ENCODE measurements around the gene AHDC1. TPM values are rescaled to one million over a fixed set of nuclear protein-coding genes. Genes with fewer than 3 reads are reported as not detected.

Gene AHDC1
- polyA plus RNA-seq, 1 donor from 2014 or later, result 5.3 TPM

DNA sequence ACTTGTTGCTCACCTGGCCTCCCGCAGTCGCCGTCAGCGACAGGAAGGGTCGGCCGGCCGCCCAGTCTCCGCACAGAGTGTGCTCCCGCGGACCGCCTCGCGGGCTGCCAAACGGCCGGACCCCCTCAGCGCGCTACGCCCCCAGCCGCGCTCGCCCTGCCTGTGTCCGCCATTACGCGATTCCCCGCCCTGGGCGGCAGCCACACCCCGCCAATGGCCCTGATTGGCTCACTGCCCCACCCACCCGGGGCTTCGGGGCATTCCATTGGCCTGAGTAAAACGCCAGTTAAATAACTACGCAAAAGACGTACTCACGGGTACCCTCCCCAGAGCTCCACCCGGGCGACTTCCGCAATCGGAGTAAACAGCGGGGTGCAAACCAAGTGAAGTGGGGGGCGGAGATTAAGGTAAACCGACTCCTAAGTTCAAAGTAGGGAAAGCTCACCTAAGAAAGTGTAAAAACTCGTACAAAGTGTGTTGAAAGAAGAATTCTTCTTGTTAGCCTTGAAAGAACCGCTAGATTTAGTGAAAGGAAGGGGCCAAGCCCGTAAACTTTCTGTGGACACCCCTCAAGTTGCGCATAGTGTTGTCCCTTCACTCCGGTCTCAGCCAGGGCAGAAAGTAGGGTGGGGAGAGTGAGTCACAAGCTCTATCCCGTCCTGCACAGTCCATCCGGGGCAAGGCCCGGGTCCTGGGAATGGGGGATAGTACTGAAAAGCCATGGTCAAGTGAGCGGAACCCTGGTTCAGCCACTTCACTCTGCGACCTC lies 113.8 kb downstream of the AHDC1 start, which contains the start of gene WASF2:
WASF2 (minus strand) TSS at position 195 of the 769 bp plus-strand sequence. CDS start 61,277 bp downstream, outside the sequence.
- Histone ChIP-seq H3K27ac (ENCODE audit: low read length) (peak within 1 kb of the TSS; percentile 37), H2AFZ (ENCODE audit: low read depth, low read length) (peak within 1 kb of the TSS; percentile 38)
- TF ChIP-seq EP300 (conservative IDR thresholded peaks at IDR 0.05; ENCODE audit: poor library complexity, severe bottlenecking), result no peak
- TF ChIP-seq POLR2AphosphoS5 (IDR thresholded peaks at IDR 0.05), result peak; percentile 76
- TF ChIP-seq CTCF (IDR thresholded peaks at IDR 0.05; ENCODE audit: poor library complexity, severe bottlenecking), result peak; percentile 30
- TF ChIP-seq TAF1 (IDR thresholded peaks at IDR 0.05; ENCODE audit: low read depth), result peak; percentile 86
- TF ChIP-seq SMC3 (conservative IDR thresholded peaks at IDR 0.05; ENCODE audit: poor library complexity), result peak; percentile 54
- TF ChIP-seq MXI1 (conservative IDR thresholded peaks at IDR 0.05; ENCODE audit: poor library complexity, severe bottlenecking), result peak; percentile 53
- no peak for TF ChIP-seq EZH2 (IDR thresholded peaks at IDR 0.05; ENCODE audit: borderline replicate concordance, insufficient read depth, low read length, poor library complexity, severe bottlenecking)
- peak; percentile 44 for TF ChIP-seq RAD21 (conservative IDR thresholded peaks at IDR 0.05)
- TF ChIP-seq, protein P1, sequence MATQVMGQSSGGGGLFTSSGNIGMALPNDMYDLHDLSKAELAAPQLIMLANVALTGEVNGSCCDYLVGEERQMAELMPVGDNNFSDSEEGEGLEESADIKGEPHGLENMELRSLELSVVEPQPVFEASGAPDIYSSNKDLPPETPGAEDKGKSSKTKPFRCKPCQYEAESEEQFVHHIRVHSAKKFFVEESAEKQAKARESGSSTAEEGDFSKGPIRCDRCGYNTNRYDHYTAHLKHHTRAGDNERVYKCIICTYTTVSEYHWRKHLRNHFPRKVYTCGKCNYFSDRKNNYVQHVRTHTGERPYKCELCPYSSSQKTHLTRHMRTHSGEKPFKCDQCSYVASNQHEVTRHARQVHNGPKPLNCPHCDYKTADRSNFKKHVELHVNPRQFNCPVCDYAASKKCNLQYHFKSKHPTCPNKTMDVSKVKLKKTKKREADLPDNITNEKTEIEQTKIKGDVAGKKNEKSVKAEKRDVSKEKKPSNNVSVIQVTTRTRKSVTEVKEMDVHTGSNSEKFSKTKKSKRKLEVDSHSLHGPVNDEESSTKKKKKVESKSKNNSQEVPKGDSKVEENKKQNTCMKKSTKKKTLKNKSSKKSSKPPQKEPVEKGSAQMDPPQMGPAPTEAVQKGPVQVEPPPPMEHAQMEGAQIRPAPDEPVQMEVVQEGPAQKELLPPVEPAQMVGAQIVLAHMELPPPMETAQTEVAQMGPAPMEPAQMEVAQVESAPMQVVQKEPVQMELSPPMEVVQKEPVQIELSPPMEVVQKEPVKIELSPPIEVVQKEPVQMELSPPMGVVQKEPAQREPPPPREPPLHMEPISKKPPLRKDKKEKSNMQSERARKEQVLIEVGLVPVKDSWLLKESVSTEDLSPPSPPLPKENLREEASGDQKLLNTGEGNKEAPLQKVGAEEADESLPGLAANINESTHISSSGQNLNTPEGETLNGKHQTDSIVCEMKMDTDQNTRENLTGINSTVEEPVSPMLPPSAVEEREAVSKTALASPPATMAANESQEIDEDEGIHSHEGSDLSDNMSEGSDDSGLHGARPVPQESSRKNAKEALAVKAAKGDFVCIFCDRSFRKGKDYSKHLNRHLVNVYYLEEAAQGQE (IDR thresholded peaks at IDR 0.05; ENCODE audit: borderline replicate concordance), result peak; percentile 69

DNA sequence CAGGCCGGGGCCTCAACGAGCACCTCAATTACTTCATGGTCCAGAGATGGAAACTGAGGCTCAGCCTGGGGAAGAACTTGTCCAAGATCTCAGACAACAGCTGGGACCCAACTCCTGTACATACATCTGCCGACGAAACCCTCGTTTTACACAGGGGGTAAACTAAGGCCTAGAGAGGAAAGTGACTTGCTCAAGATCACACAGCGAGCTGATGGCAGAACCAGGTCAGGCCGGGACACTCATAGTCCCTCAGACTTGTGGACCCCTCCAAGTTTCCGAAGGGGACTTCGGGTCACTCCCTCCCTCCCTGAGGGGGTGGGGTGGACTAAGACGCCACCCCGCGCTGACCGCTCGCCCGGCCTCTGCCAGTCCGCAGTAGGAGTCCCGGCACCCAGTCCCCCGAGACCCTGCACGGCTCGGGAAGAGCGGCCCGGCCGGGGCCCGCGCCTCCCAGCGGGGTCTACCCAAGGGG lies 114.4 kb downstream of the AHDC1 start:
- peak overlapping the region; percentile 38 for H2AFZ ChIP-seq (ENCODE audit: low read depth, low read length)
- H3K27me3 ChIP-seq (ENCODE audit: insufficient read depth, low read depth, low read length), result no peaks in the 10 kb centered on the region
- no peaks in the 10 kb centered on the region for H3K9me2 ChIP-seq (ENCODE audit: insufficient read depth, low read length)
- peak overlapping the region; percentile 68 for H3K9ac ChIP-seq (ENCODE audit: low read length)
- H3K9me3 ChIP-seq (ENCODE audit: low read length), result no peaks in the 10 kb centered on the region
- no peaks in the 10 kb centered on the region for H4K20me1 ChIP-seq (ENCODE audit: insufficient read depth)
- no peak for TF ChIP-seq EP300 (conservative IDR thresholded peaks at IDR 0.05; ENCODE audit: poor library complexity, severe bottlenecking)
- no peak for TF ChIP-seq CTCF (IDR thresholded peaks at IDR 0.05; ENCODE audit: poor library complexity, severe bottlenecking)
- no peak for TF ChIP-seq SMC3 (conservative IDR thresholded peaks at IDR 0.05; ENCODE audit: poor library complexity)
- peaks cover 4% of the 10 kb centered on the region for H3F3A ChIP-seq (ENCODE audit: insufficient read depth, low read length, poor library complexity, severe bottlenecking)
- peak overlapping the region; percentile 86 for H3K4me2 ChIP-seq (ENCODE audit: low read length)
- peak overlapping the region; percentile 100 for H3K4me3 ChIP-seq (ENCODE audit: low read length)
- H3K79me2 ChIP-seq (replicated peaks; ENCODE audit: insufficient read depth, low read length), result peaks cover 23% of the 10 kb centered on the region
- H3K27ac ChIP-seq (ENCODE audit: low read length), result peak overlapping the region; percentile 37
- no peaks in the 10 kb centered on the region for H3K36me3 ChIP-seq (ENCODE audit: insufficient read depth, low read length)

More for the DNA sequence above, 113.8 kb downstream of the AHDC1 start, which contains the start of gene WASF2:
- Histone ChIP-seq H3K9me3 (ENCODE audit: low read length) (no peaks in the 10 kb centered on the region), H3K9me2 (ENCODE audit: insufficient read depth, low read length) (no peaks in the 10 kb centered on the region), H3K27me3 (ENCODE audit: insufficient read depth, low read depth, low read length) (no peaks in the 10 kb centered on the region), H3F3A (ENCODE audit: insufficient read depth, low read length, poor library complexity, severe bottlenecking) (peaks cover 4% of the 10 kb centered on the region), H3K4me3 (ENCODE audit: low read length) (peak within 1 kb of the TSS; percentile 100), H3K9ac (ENCODE audit: low read length) (peak within 1 kb of the TSS; percentile 68), H3K79me2 (replicated peaks; ENCODE audit: insufficient read depth, low read length) (peaks cover 23% of the 10 kb centered on the region), H4K20me1 (ENCODE audit: insufficient read depth) (no peaks in the 10 kb centered on the region), H3K4me2 (ENCODE audit: low read length) (peak within 1 kb of the TSS; percentile 86), H3K36me3 (ENCODE audit: insufficient read depth, low read length) (no peaks in the 10 kb centered on the region)

All from neural cell (in vitro differentiated cells).